Hepatocyte (in vitro differentiated cells): ENCODE measurements around the gene SMCP. TPM values are rescaled to one million over a fixed set of nuclear protein-coding genes. Genes with fewer than 3 reads are reported as not detected.

Experiments
- DNase-seq: peaks from one replicate; pipeline ENCODE4 v3.0.0-alpha.2; 2016; ENCODE audit warnings: low spot score
- H2AFZ ChIP-seq: fragments of 200-600 bp; sonication (generic); 2 replicates; pipeline ENCODE4 v1.6.0; 2016; ENCODE audit warnings: antibody characterized with exemption, mild to moderate bottlenecking
- H3K27ac ChIP-seq: fragments of 200-600 bp; sonication (generic); 2 replicates; pipeline ENCODE4 v1.5.1; 2016; ENCODE audit warnings: mild to moderate bottlenecking
- H3K27me3 ChIP-seq: fragments of 200-600 bp; sonication (generic); 2 replicates; pipeline ENCODE4 v1.6.1; 2016
- H3K36me3 ChIP-seq: fragments of 200-600 bp; sonication (generic); replicated peaks from 2 replicates; pipeline ENCODE4 v1.5.1; 2016; ENCODE audit warnings: low read depth; ENCODE audit not compliant: insufficient read depth
- H3K4me1 ChIP-seq: fragments of 200-600 bp; sonication (generic); 2 replicates; pipeline ENCODE4 v1.5.1; 2016; ENCODE audit warnings: mild to moderate bottlenecking, moderate library complexity; ENCODE audit not compliant: insufficient read depth
- H3K4me2 ChIP-seq: fragments of 200-600 bp; sonication (generic); 2 replicates; pipeline ENCODE4 v1.6.0; 2016
- H3K4me3 ChIP-seq: fragments of 200-600 bp; sonication (generic); 2 replicates; pipeline ENCODE4 v1.5.1; 2016; ENCODE audit warnings: mild to moderate bottlenecking
- H3K79me2 ChIP-seq: fragments of 200-600 bp; sonication (generic); 2 replicates; pipeline ENCODE4 v1.6.0; 2017; ENCODE audit warnings: mild to moderate bottlenecking
- H3K9me2 ChIP-seq: fragments of 200-600 bp; sonication (generic); replicated peaks from 2 replicates; pipeline ENCODE4 v1.6.0; 2017; ENCODE audit warnings: mild to moderate bottlenecking; ENCODE audit not compliant: insufficient read depth
- H3K9me3 ChIP-seq: fragments of 200-600 bp; sonication (generic); 2 replicates; pipeline ENCODE4 v1.5.1; 2016; ENCODE audit warnings: low read depth, mild to moderate bottlenecking
- H4K20me1 ChIP-seq: fragments of 200-600 bp; sonication (generic); 2 replicates; pipeline ENCODE4 v1.6.0; 2016; ENCODE audit warnings: mild to moderate bottlenecking; ENCODE audit not compliant: insufficient read depth, poor library complexity, severe bottlenecking
- CTCF ChIP-seq: fragments of 200-600 bp; sonication (generic); IDR thresholded peaks from 2 replicates; pipeline ENCODE4 v1.5.1; 2016; ENCODE audit warnings: antibody characterized with exemption, mild to moderate bottlenecking; ENCODE audit not compliant: poor library complexity
- EZH2 ChIP-seq: fragments of 200-600 bp; sonication (generic); IDR thresholded peaks from 2 replicates; pipeline ENCODE4 v1.6.1; 2016; ENCODE audit warnings: antibody characterized with exemption, mild to moderate bottlenecking, borderline replicate concordance
- EZH2phosphoT487 ChIP-seq: fragments of 200-600 bp; sonication (generic); IDR thresholded peaks from one replicate; pipeline ENCODE4 v1.6.1; 2018; ENCODE audit warnings: antibody characterized with exemption, mild to moderate bottlenecking, low read depth, moderate library complexity; ENCODE audit not compliant: unreplicated experiment, severe bottlenecking
- WGBS: methylation state at CpG from one replicate; pipeline ENCODE4 v1.1.6; 2016; ENCODE audit warnings: low lambda C conversion rate; ENCODE audit errors: missing lambda C conversion rate; 5-methylcytosine and 5-hydroxymethylcytosine counted together
- polyA plus RNA-seq: library from polyadenylated mRNA; unstranded; fragments of >200 nt; fragmentation: Nextera tagmentation; extraction: Ambion mirVana; gene quantifications from 2 replicates; pipeline ENCODE4 v1.2.1, GENCODE V29; 2016
- total RNA-seq: library from RNA; depleted of rRNA; stranded (reverse); fragments of >200 nt; gene quantifications from 2 replicates; pipeline ENCODE4 v1.2.3, GENCODE V29; 2014

SMCP gene
- total and polyA plus RNA-seq, 2 experiments from 2014 or later: not detected

GRCh38 chr1:152870831-152871730 is 7.0 kb upstream of the SMCP start:
- Histone ChIP-seq H4K20me1 (no peaks in the 10 kb centered on the region), H3K4me1 (no peaks in the 10 kb centered on the region), H3K4me2 (no peak overlapping the region), H3K79me2 (no peaks in the 10 kb centered on the region), H3K27me3 (no peaks in the 10 kb centered on the region), H3K36me3 (no peaks in the 10 kb centered on the region), H3K27ac (no peak overlapping the region), H3K4me3 (no peak overlapping the region), H3K9me2 (no peaks in the 10 kb centered on the region), H3K9me3 (no peaks in the 10 kb centered on the region), H2AFZ (no peak overlapping the region)
- 68% methylated on average over 17 of the region's 17 CpGs for WGBS
- TF ChIP-seq EZH2: no peak
- TF ChIP-seq EZH2phosphoT487: no peak
- TF ChIP-seq CTCF: no peak
- no peak for DNase-seq

GRCh38 chr1:152871731-152872126 is 6.4 kb upstream of the SMCP start:
- Histone ChIP-seq H3K9me2 (no peaks in the 10 kb centered on the region), H3K9me3 (no peaks in the 10 kb centered on the region), H3K4me1 (no peaks in the 10 kb centered on the region), H4K20me1 (no peaks in the 10 kb centered on the region), H3K79me2 (no peaks in the 10 kb centered on the region), H3K36me3 (no peaks in the 10 kb centered on the region), H3K27ac (no peak overlapping the region), H3K4me3 (no peak overlapping the region), H3K4me2 (no peak overlapping the region), H3K27me3 (no peaks in the 10 kb centered on the region), H2AFZ (no peak overlapping the region)
- no peak for TF ChIP-seq CTCF
- TF ChIP-seq EZH2: no peak
- no peak for TF ChIP-seq EZH2phosphoT487
- DNase-seq: no peak
- 74% methylated on average over 6 of the region's 6 CpGs for WGBS

GRCh38 chr1:152873495-152873894 is 4.6 kb upstream of the SMCP start:
- no peaks in the 10 kb centered on the region for H3K27me3 ChIP-seq
- H3K4me2 ChIP-seq: no peak overlapping the region
- H3K9me2 ChIP-seq: no peaks in the 10 kb centered on the region
- H2AFZ ChIP-seq: no peak overlapping the region
- no peaks in the 10 kb centered on the region for H3K36me3 ChIP-seq
- no peaks in the 10 kb centered on the region for H3K9me3 ChIP-seq
- H3K27ac ChIP-seq: no peak overlapping the region
- no peaks in the 10 kb centered on the region for H4K20me1 ChIP-seq
- DNase-seq: no peak
- H3K79me2 ChIP-seq: no peaks in the 10 kb centered on the region
- TF ChIP-seq EZH2phosphoT487 (no peak), EZH2 (no peak), CTCF (no peak)
- H3K4me1 ChIP-seq: no peaks in the 10 kb centered on the region
- no peak overlapping the region for H3K4me3 ChIP-seq
